ENCODE data around the gene CLDND1.

- TF ChIP-seq CTCF (IDR thresholded peaks at IDR 0.05 in 4 of 5, conservative IDR thresholded peaks at IDR 0.05 in 1 of 5): no peak
- no peak for TF ChIP-seq POLR2A (IDR thresholded peaks at IDR 0.05)
Observed at GRCh38 chr3:98545940-98546339, 23.2 kb upstream of the CLDND1 start.
